K562 (cell line): Measurements from ENCODE around the gene CCDC47. TPM values are rescaled to one million over a fixed set of nuclear protein-coding genes. Genes with fewer than 3 reads are reported as not detected.

Experiments used
- ATAC-seq: fragments of 200-7000 bp; cut with Tn5 transposase; 3 replicates; pipeline ENCODE4 v1.9.1; 2020; ENCODE audit warnings: moderate library complexity
- BruUV-seq: library from RNA; stranded (reverse); fragments of 400-500 nt; replicated peaks from 2 replicates; lab custom pipeline; 2021; lab: Mats Ljungman, UMichigan
- CTCF ChIA-PET: fragments of 300-600 bp; formaldehyde crosslinking; extraction: SDS; loops from one replicate; lab custom pipeline; 2021; ENCODE audit warnings: low intra/inter-chr PET ratio; lab: Yijun Ruan, JAX
- POLR2A ChIA-PET: fragments of 300-600, 350-650 bp; sonication (Branson Sonifier 250); formaldehyde crosslinking; extraction: SDS; loops from one replicate; lab custom pipeline; 2021; ENCODE audit warnings: antibody characterized with exemption, inconsistent platforms; lab: Yijun Ruan, JAX
- DNase-seq, 4 experiments: peaks; one replicate each; pipeline versions ENCODE4 v3.0.0 to v3.0.0-alpha.2; 2011 to 2018; ENCODE audit warnings: low spot score in 3 of 4, mixed read lengths in 3 of 4; ENCODE audit errors: extremely low read depth in 1 of 4
- FAIRE-seq: peaks from 2 replicates; lab custom pipeline; 2011; peaks lifted over from hg19 to GRCh38; lab: Jason Lieb, UNC
- H2AFZ ChIP-seq: 2 replicates; pipeline ENCODE4 v1.6.0; 2011; ENCODE audit warnings: low read depth, low read length, control low read depth, inconsistent platforms
- H3K27ac ChIP-seq: fragments of 200-600 bp; 3 replicates; pipeline ENCODE4 v1.8.0; 2011; ENCODE audit warnings: low read depth, mild to moderate bottlenecking, control low read depth, inconsistent platforms, low read length, moderate library complexity, mixed read lengths; ENCODE audit errors: extremely low read depth
- H3K27me3 ChIP-seq, 2 experiments: fragments of 300-600 bp in 1 of 2; 2 replicates in 1 of 2; 3 replicates in 1 of 2; pipeline versions ENCODE4 v1.6.0 to v1.8.0; 2011; ENCODE audit warnings: inconsistent platforms in 2 of 2, low read length in 2 of 2, mild to moderate bottlenecking in 1 of 2, mixed read lengths in 1 of 2, moderate library complexity in 1 of 2; ENCODE audit not compliant: control insufficient read depth in 2 of 2, insufficient read depth in 2 of 2
- H3K36me3 ChIP-seq: fragments of 300-600 bp; 3 replicates; pipeline ENCODE4 v1.8.0; 2011; ENCODE audit warnings: mild to moderate bottlenecking, low read length, inconsistent platforms; ENCODE audit not compliant: control insufficient read depth, insufficient read depth
- H3K4me1 ChIP-seq, 2 experiments: fragments of 200-600 bp in 1 of 2; replicated peaks in 1 of 2; 2 replicates in 1 of 2; 3 replicates in 1 of 2; pipeline versions ENCODE4 v1.5.1 to v1.8.0; 2011; ENCODE audit warnings: inconsistent platforms in 2 of 2, low read length in 2 of 2, mild to moderate bottlenecking in 1 of 2, mixed read lengths in 1 of 2, moderate library complexity in 1 of 2; ENCODE audit not compliant: control insufficient read depth in 2 of 2, insufficient read depth in 2 of 2
- H3K4me2 ChIP-seq: 2 replicates; pipeline ENCODE4 v1.6.1; 2011; ENCODE audit warnings: low read length, control low read depth, inconsistent platforms, mixed read lengths; ENCODE audit not compliant: insufficient read depth
- H3K4me3 ChIP-seq: fragments of 200-600 bp; sonication (generic), shearing (Covaris generic); 2 replicates; pipeline ENCODE4 v1.5.1; 2016; ENCODE audit warnings: control low read depth, inconsistent platforms
- H3K79me2 ChIP-seq: fragments of 200-600 bp; 3 replicates; pipeline ENCODE4 v1.8.0; 2011; ENCODE audit warnings: low read length, inconsistent platforms; ENCODE audit not compliant: control insufficient read depth, insufficient read depth
- H3K9ac ChIP-seq, 2 experiments: 2 replicates each; pipeline versions ENCODE4 v1.6.0 to v1.6.1; 2011; ENCODE audit warnings: low read depth in 2 of 2, low read length in 2 of 2, control low read depth in 1 of 2, inconsistent platforms in 1 of 2, mild to moderate bottlenecking in 1 of 2, mixed read lengths in 1 of 2; ENCODE audit not compliant: insufficient read depth in 1 of 2
- H3K9me1 ChIP-seq: one replicate; pipeline ENCODE4 v1.6.0; 2011; ENCODE audit warnings: inconsistent platforms, mild to moderate bottlenecking, low read length, moderate library complexity; ENCODE audit not compliant: control insufficient read depth, insufficient read depth
- H3K9me3 ChIP-seq: replicated peaks from 2 replicates; pipeline ENCODE4 v1.5.1; 2011; ENCODE audit warnings: low read depth, low read length, inconsistent platforms; ENCODE audit not compliant: control insufficient read depth, insufficient read depth
- H4K20me1 ChIP-seq: replicated peaks from 2 replicates; pipeline ENCODE4 v1.6.1; 2011; ENCODE audit warnings: low read length, inconsistent platforms, mixed read lengths; ENCODE audit not compliant: control insufficient read depth, insufficient read depth
- ATF6 ChIP-seq: sonication (generic); formaldehyde crosslinking; IDR thresholded peaks from 2 replicates; pipeline ENCODE4 v1.4.0; 2020; ENCODE audit warnings: mild to moderate bottlenecking, missing genetic modification reagents
- MAFG ChIP-seq: fragments of 450-650 bp; conservative IDR thresholded peaks from 2 replicates; pipeline ENCODE4 v1.6.1; 2016; ENCODE audit warnings: missing genetic modification characterization, missing compliant biosample characterization
- NFXL1 ChIP-seq: fragments of 450-650 bp; formaldehyde crosslinking; IDR thresholded peaks from 2 replicates; pipeline ENCODE4 v1.4.0; 2021; ENCODE audit warnings: mild to moderate bottlenecking
- TFAM ChIP-seq: fragments of 250-450 bp; sonication (Bioruptor Pico); conservative IDR thresholded peaks from 2 replicates; pipeline ENCODE4 v1.5.0; 2021; ENCODE audit warnings: mild to moderate bottlenecking, moderate library complexity
- VEZF1 ChIP-seq: fragments of 200-800 bp; sonication (Bioruptor generic); IDR thresholded peaks from 2 replicates; pipeline ENCODE4 v1.6.1; 2017; ENCODE audit warnings: missing genetic modification characterization, missing compliant biosample characterization
- WGBS: fragments of 100-300 bp; shearing (Covaris generic); methylation state at CpG from one replicate; pipeline ENCODE4 v1.1.6; 2016; ENCODE audit warnings: low coverage, mixed read lengths; ENCODE audit not compliant: insufficient coverage; ENCODE audit errors: missing lambda C conversion rate; 5-methylcytosine and 5-hydroxymethylcytosine counted together
- in situ Hi-C: fragments of 300-500 bp; cut with MboI; formaldehyde crosslinking; loops from 4 replicates; pipeline ENCODE4 v1.15.0; 2018; ENCODE audit warnings: inconsistent platforms, mixed read lengths
- intact Hi-C: fragments of 100-400 bp; cut with micrococcal nuclease; formaldehyde crosslinking; loops from 2 replicates; pipeline ENCODE4 v1.14.2; 2022
- polyA plus RNA-seq, 8 experiments: library from polyadenylated mRNA; depleted of rRNA in 4 of 8; stranded (reverse) in 5 of 8; unstranded in 3 of 8; fragments of >200 nt; fragmentation: Nextera tagmentation in 2 of 8; fragmentation: Illumina TruSeq in 1 of 8; extraction: Ambion mirVana in 2 of 8; extraction: Trizol in 1 of 8; gene quantifications; 2 replicates each; pipeline versions ENCODE4 v1.2.1 to v1.2.3, GENCODE V29; 2011 to 2014; ENCODE audit warnings: inconsistent platforms in 1 of 8, missing spikeins in 1 of 8
- total RNA-seq, 7 experiments: library from RNA; depleted of rRNA in 6 of 7; stranded (reverse); fragments of >200 nt in 6 of 7; fragmentation: Illumina TruSeq in 2 of 7; extraction: Trizol in 2 of 7; gene quantifications; 2 replicates each; pipeline versions ENCODE4 v1.2.1 to v1.2.3, GENCODE V29; 2011 to 2021; ENCODE audit warnings: low replicate concordance in 1 of 7

Gene CCDC47
- total and polyA plus RNA-seq, 9 of the 15 experiments (the other 6 are each of a cell fraction or from before 2014, with no cell fraction given) = 15.5 to 162 (median 122) TPM

GRCh38 chr17:63701868-63702720, 71.3 kb downstream of the CCDC47 start:
- Histone ChIP-seq H3K4me2 (no peak overlapping the region), H3K9me1 (no peaks in the 10 kb centered on the region), H3K4me1 (peaks cover 0 to 44% of the 10 kb centered on the region in 2 experiments; a peak in 2 of 5 replicates), H3K4me3 (no peak overlapping the region), H2AFZ (no peak overlapping the region), H4K20me1 (no peaks in the 10 kb centered on the region), H3K36me3 (peaks cover 8% of the 10 kb centered on the region; the same call in 1 of the 3 replicates), H3K9me3 (no peaks in the 10 kb centered on the region), H3K27ac (no peak overlapping the region), H3K27me3 (no peaks in the 10 kb centered on the region), H3K79me2 (no peaks in the 10 kb centered on the region), H3K9ac (no peak overlapping the region; a peak in 1 of 4 replicates)
- DNase-seq (peak; percentile 25 to 41 (median 33)), ATAC-seq (no peak), FAIRE-seq (no peak)
- intact Hi-C loops = no loop called here
- in situ Hi-C loops = no loop called here
- BruUV-seq = no TSS peak
- ChIA-PET CTCF (no interaction called here), POLR2A (interaction anchor here (0.6 to 1.6 kb wide), 4 partner anchors 8 to 26 kb away, joined by 3 to 7 read pairs (median 4); no protein-coding TSS in a partner anchor)
- TF ChIP-seq TFAM (CRISPR knock-in tag) (no peak), VEZF1 (CRISPR knock-in tag) (0 out of 2 replicates have a peak, but pooled peaks have one; percentile 25), NFXL1 (CRISPR knock-in tag) (no peak), MAFG (tag) (no peak), ATF6 (CRISPR knock-in tag) (no peak)
- 82% methylated on average over 10 of the region's 19 CpGs for WGBS
